HFF-Myc (cell line): Measurements from ENCODE around the gene SKI.

Experiments used
- DNase-seq: peaks from one replicate; pipeline ENCODE4 v3.0.0-alpha.2; 2011; ENCODE audit warnings: low read depth; ENCODE audit errors: extremely low read depth
- H3K4me3 ChIP-seq: replicated peaks from 2 replicates; pipeline ENCODE4 v1.5.1; 2011; ENCODE audit warnings: low read depth, mild to moderate bottlenecking, control low read depth, low read length
- CTCF ChIP-seq: IDR thresholded peaks from 2 replicates; pipeline ENCODE4 v1.5.1; 2012; ENCODE audit warnings: mild to moderate bottlenecking, low read depth, low read length, control low read depth; ENCODE audit errors: missing control alignments

The SKI gene

GRCh38 chr1:2253036-2253796, 25.1 kb downstream of the SKI start:
- H3K4me3 ChIP-seq, result no peak overlapping the region
- no peak for TF ChIP-seq CTCF
- DNase-seq, result no peak

DNA sequence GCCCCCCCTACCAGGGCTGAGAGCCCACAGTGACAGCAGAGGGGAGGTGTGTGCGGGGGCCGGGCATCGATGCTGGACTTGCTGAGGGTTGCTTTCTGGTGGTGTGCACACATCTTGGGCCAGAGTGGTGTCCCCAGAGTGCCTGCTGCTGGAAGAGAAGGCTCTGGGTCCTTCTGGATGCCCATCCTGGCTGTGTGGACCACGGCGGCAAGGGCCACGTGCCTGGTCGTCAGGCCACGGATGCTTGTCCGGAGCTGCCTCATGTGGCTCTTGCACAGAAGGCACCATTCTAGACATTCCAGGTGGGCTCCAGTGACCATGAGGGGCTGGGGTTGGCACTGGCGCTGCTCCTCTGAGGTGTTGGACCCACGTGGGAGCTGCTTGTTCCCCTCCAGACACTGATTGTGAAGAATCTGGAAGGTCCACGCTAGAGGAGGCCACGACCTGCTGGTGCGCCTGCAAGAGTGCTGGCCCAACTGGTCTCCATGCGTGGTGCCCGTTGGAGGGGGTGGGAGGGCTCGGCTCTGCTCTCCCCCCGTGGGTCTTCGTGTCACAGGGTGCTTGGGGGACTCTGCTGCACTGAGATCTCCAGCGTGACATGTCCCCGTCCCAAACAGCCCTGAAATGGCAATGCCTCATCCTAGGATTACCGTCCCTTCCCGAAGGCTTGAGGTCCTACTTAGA, 25.8 kb downstream of the SKI start:
- no peak for DNase-seq
- no peak for TF ChIP-seq CTCF
- H3K4me3 ChIP-seq, result no peak overlapping the region

GRCh38 chr1:2255047-2255419, 26.9 kb downstream of the SKI start:
- no peak for DNase-seq
- H3K4me3 ChIP-seq, result no peak overlapping the region

GRCh38 chr1:2255420-2256369, 27.6 kb downstream of the SKI start:
- no peak for TF ChIP-seq CTCF
- H3K4me3 ChIP-seq, result no peak overlapping the region
- peak; percentile 86 for DNase-seq

More at GRCh38 chr1:2255047-2255419, 26.9 kb downstream of the SKI start:
- TF ChIP-seq CTCF, result no peak

- no peak overlapping the region for H3K4me3 ChIP-seq
- TF ChIP-seq CTCF, result no peak
- no peak for DNase-seq
Observed at GRCh38 chr1:2256435-2257244, 28.5 kb downstream of the SKI start.

DNA sequence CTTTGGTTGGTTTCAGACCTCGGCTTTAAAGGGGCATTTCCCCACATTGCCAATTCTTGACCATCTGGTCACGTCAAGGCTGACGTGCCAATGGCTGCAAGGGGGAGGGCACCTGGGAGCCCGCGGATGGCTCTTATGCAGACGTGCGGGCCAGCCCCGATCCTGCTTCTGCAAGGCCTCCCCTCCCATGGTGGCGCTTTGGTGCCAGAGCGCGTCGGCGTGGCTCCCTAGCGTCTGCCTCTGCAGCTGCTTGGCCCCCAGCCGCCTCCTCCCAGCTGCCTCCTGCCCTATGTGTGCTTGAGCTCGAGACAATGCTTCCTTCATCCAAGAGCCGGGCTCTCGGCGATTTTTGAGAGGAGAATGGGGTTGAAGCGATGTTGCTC, 29.1 kb downstream of the SKI start:
- DNase-seq, result no peak
- TF ChIP-seq CTCF, result no peak
- H3K4me3 ChIP-seq, result no peak overlapping the region
